Cardiac fibroblast (primary cell): ENCODE results near the gene RHOG.

ENCODE experiments used
- DNase-seq, 2 donors: peaks; one replicate each; pipeline versions ENCODE4 v3.0.0 to v3.0.0-alpha.2; 2010; ENCODE audit warnings: low read depth in 2 of 2
- H3K4me3 ChIP-seq, 2 donors: replicated peaks in 1 of 2; 1 replicate in 1 of 2; 2 replicates in 1 of 2; pipeline ENCODE4 v1.5.1; 2011; ENCODE audit warnings: low read depth in 2 of 2, low read length in 2 of 2, mild to moderate bottlenecking in 2 of 2, moderate library complexity in 1 of 2
- TF ChIP-seq, protein P1 (sequence below): IDR thresholded peaks from one replicate; pipeline ENCODE4 v1.5.1; 2011; ENCODE audit warnings: low read depth, mild to moderate bottlenecking, low read length, inconsistent platforms

Gene RHOG

DNA sequence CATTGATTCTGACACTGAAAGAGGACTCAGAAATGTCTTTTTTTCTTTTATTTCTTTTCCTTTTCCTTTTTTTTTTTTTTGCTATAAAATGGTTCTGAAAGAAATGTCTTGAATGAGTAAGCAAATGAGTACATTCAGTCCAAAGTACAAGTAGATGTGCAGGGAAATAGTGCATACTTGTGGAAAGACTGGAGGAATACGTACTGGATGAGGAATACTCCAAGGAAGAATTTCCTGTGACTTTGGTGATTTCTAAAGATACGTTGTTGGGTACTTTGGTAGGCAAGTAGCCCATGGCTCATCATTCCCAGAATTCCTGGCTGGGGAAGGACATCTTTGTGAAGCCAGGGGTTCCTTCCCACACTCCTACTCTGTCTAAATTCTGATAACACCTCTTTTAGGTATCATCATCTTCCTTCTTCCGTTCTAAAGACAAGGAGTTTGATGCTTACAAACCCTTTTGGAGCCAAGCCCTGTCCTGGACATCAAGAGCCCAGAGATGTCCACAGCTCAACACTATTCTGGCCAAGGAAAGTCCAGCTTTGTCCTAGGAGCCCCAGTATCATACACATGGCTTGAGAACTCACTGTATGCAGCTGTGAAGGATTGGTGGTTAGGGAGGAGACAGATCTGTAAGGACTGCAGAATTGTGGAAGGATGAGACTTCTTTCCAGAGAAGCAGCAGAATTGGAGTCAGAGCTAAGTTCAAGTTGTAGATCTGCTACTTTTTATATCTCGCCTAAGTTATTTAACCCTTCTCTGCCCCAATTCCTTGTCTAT, 38.6 kb downstream of the RHOG start:
- DNase-seq: peak; percentile 33 to 61
- TF ChIP-seq, protein P1, sequence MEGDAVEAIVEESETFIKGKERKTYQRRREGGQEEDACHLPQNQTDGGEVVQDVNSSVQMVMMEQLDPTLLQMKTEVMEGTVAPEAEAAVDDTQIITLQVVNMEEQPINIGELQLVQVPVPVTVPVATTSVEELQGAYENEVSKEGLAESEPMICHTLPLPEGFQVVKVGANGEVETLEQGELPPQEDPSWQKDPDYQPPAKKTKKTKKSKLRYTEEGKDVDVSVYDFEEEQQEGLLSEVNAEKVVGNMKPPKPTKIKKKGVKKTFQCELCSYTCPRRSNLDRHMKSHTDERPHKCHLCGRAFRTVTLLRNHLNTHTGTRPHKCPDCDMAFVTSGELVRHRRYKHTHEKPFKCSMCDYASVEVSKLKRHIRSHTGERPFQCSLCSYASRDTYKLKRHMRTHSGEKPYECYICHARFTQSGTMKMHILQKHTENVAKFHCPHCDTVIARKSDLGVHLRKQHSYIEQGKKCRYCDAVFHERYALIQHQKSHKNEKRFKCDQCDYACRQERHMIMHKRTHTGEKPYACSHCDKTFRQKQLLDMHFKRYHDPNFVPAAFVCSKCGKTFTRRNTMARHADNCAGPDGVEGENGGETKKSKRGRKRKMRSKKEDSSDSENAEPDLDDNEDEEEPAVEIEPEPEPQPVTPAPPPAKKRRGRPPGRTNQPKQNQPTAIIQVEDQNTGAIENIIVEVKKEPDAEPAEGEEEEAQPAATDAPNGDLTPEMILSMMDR: no peak

DNA sequence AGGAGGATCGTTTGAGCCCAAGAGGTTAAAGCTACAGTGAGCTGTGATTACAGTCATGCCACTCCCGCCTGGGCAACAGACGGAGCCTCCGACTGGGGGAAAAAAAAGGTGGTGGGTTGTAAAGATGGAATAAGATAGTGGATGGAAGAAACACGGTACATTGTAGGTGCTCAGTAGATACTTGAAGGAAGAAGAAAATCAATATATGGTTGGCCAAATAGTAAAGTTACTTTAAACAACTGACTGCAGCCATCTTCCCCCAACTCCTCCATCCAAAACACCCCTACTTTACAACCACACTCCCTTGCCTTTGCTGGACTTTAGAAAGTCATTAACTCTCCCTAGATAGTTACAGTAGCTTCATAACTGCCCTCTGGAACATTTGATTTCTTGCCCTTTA, 40.9 kb downstream of the RHOG start:
- TF ChIP-seq, protein P1: no peak
- no peak for DNase-seq
- no peak overlapping the region for H3K4me3 ChIP-seq

More for the DNA sequence above, 38.6 kb downstream of the RHOG start:
- no peak overlapping the region for H3K4me3 ChIP-seq

DNA sequence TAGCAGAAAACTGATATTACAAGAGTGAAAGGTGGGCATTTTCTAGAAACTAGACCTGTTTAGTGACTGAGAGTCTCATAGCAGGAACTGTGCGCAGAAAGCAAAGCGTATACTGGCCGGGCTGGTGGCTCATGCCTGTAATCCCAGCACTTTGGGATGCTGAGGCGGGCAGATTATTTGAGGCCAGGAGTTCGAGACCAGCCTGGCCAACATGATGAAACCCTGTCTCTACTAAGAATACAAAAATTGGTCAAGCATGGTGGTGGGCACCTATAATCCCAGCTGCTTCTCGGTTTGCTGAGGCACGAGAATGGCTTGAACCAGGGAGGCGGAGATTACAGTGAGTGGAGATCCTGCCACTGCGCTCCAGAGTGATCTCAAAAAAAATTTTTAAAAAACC, 41.6 kb downstream of the RHOG start:
- H3K4me3 ChIP-seq: no peak overlapping the region
- TF ChIP-seq, protein P1: no peak
- DNase-seq: no peak

DNA sequence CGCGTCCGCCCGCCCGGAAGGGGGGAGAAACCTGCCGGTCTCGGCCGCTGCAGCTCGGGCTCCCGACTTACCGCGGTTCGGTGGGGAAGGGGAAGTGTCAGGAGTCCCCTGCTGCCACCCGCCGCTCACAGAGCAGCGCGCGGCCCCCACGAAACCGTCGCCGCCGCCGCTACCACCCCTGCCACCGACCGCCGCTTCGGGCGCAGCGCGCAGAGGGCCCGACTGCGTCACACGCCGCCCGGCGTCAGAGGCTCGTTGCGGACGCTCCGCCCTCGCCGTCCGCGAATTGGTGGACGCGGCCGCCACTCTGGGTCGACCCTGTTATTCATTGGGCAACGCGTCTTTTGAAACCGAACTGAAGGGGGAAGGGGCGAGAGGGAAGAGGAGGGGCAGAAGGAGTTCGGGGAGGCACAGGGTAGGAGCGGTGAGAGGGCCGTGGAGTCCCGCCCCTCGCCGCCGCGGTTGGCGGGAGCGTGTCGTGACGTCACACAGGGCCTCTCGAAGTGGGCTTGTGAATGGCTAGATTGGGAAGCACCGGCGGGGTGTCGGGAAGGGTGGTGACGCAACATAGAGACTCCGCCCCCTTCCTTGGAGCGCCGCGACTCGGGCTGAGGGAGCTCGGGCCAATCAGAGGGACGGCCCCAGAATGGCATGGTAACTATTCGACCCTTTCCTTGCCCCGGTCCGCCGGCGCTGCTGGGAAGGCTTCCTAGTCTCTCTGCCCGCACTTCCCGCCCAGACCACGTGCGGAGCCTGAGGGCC, 43.2 kb downstream of the RHOG start, which contains the start of gene NUP98:
NUP98 (minus strand) TSS at position 226 of the 762 bp plus-strand sequence. CDS start 15,437 bp downstream, outside the sequence.
- TF ChIP-seq, protein P1: no peak
- DNase-seq: peak; percentile 100
- peak within 1 kb of the TSS; percentile 76 to 91 for H3K4me3 ChIP-seq

DNA sequence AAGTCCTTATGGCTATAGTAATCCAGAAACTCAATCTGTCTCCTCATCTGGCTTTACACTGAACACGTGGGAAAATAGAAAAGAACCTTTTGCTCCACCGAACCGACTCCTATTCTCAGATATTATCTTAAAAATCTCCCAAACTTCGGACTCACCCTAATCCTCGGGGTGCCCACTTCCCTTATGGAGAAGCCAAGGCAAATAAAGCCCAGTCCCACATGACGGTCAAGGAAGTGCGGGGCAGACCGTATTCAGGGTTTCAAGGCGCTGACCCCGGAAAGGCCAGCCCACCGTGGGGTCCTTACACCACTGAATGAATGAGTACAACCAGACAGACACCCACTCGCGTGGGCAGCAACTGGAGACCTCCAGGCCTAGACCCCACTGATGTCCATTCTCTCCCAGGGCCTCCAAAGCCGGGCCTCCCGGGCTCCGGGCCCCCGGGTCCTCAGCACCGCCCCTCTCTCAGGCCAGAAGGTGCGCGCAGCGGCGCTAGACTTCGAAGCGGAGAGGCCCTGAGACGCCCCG, 43.9 kb downstream of the RHOG start:
- TF ChIP-seq, protein P1: no peak
- DNase-seq: no peak
- peak overlapping the region; percentile 76 to 91 for H3K4me3 ChIP-seq

DNA sequence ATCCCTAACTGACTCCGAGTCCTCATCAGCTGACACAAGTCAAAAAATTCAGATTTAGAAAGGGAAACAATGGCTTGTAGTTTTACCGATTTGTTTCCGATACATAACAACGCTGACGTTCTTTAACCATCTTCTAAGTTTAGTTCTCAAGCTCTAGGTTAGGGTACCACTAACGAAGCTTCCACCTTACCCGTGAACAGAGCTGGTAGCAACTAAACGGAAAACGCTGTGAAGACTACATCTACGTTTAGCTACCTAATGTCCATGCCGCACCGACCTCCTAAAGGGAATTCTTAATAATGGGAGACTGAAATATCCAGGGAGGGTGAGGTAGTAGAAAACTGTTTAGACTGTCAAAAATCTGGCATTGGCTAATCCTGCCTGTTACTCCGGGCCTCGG, 44.4 kb downstream of the RHOG start:
- H3K4me3 ChIP-seq: peak overlapping the region; percentile 76 to 91
- DNase-seq: no peak
- TF ChIP-seq, protein P1: no peak
